Activated CD4-positive, alpha-beta T cell treated with anti-CD3 and anti-CD28 coated beads for 1 hour (primary cell): ENCODE data around the gene RBM11.

Experiments
- DNase-seq: peaks from one replicate; pipeline ENCODE4 v3.0.0-alpha.2; 2020

Gene RBM11

DNA sequence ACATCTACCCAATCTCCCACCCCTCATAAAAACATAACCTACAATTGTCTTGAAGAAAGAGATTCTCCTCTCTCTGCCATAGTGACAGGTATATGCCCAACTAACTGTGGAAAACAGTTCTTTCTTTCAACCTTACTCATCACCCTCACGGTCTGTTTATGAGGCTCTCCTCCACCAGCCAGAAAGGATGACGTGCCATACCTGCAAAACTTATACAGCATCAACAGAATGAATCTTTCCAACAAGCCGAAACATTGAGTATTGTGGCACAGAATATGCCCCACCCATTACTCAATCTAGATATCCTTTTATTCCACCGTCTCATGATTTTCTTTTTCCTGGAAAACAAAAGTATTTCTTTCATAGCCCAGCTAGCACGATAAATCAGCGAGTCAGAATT, 55.7 kb downstream of the RBM11 start:
- no peak for DNase-seq

DNA sequence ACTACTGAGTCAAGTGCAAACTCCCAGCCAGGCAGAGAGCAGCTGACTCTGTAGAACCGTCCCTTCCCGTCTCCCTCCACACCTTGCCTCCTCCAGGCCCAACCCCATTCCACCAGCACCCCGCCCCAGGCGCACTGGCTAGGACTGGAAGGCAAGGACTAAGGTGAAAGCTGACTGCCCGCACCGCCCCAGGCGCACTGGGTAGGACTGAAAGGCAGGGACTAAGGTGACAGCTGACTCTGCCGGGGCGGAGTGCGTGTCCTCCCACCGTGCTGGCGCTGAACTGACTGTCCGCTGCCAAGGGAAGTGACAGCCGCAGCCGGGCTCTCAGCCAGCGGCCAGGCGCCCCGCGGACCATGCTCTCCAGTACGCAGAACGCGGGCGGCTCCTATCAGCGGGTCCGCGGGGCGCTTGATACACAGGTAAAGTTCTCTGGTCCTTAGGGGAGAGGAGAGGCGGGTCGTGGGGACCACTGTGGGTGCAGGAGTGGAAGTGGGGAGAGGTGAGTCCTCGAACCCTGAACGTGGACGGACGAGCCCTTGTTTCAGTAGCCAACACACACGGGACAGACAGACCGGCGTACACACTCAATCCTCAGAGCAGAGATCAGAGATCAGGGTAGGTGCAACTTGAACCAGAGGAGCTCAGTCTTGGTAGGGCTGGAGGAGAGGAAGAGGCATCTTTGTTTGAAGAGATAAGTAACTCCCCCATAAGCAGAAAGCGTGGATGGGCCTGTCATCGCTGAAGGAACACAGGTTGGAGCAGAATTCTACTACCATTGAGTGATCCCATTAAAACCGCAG, 58.0 kb downstream of the RBM11 start:
- DNase-seq, result no peak

GRCh38 chr21:14275702-14276205, 59.8 kb downstream of the RBM11 start:
- no peak for DNase-seq
